ENCODE data around the gene SLCO6A1.

DNA sequence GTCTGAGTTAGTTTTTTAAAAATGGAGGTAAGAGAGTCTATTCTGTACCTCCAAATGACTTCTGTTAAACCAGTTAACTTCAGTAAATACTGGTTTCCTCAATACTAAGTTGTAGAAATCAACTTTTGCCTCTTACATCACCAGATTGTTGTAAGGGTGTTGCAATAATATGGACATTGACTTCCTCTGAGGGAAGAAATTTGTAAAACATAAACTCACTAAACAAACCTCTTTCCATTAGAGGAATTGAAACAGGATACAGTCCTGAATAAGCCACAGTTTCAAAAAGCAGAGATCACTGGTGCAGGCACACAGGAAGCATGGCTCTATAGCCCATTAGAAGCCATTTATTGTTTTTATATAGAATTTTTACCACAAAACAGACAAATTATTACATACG, 32.7 kb upstream of the SLCO6A1 start:
- TF ChIP-seq POLR2AphosphoS5 (IDR thresholded peaks at IDR 0.05) (no peak), CTCF (IDR thresholded peaks at IDR 0.05) (no peak)

Data from transverse colon (tissue), 4 donors.